ENCODE results near the gene RGS1.
A peak's percentile ranks its signal among the peaks of the same experiment; 100 is the strongest.

Gene RGS1

GRCh38 chr1:192580351-192580962 is 4.9 kb downstream of the RGS1 start:
- Mint-ChIP-seq H3K36me3 (ENCODE audit: low read depth) (no peaks in the 10 kb centered on the region), H3K27ac (no peak overlapping the region)

GRCh38 chr1:192581131-192581927 is 5.8 kb downstream of the RGS1 start:
- Mint-ChIP-seq H3K27ac (no peak overlapping the region), H3K4me3 (no peak overlapping the region), H3K4me1 (ENCODE audit: low read depth) (no peaks in the 10 kb centered on the region), H3K9me3 (no peaks in the 10 kb centered on the region), H3K27me3 (no peaks in the 10 kb centered on the region), H3K36me3 (ENCODE audit: low read depth) (no peaks in the 10 kb centered on the region)
- intact Hi-C loops (cut with micrococcal nuclease): loop anchor here (2.0 kb wide), 1 partner anchor 27 kb away; no protein-coding TSS in a partner anchor

More at GRCh38 chr1:192580351-192580962, 4.9 kb downstream of the RGS1 start:
- peaks cover 6% of the 10 kb centered on the region for H3K4me1 Mint-ChIP-seq (ENCODE audit: low read depth)
- H3K9me3 Mint-ChIP-seq: no peaks in the 10 kb centered on the region
- H3K4me3 Mint-ChIP-seq: no peak overlapping the region
- H3K27me3 Mint-ChIP-seq: no peaks in the 10 kb centered on the region
- intact Hi-C loops (cut with micrococcal nuclease): loop anchor here (1.0 to 2.0 kb wide), 2 partner anchors 28 to 103 kb away; no protein-coding TSS in a partner anchor

- no peaks in the 10 kb centered on the region for H3K36me3 Mint-ChIP-seq (ENCODE audit: low read depth)
- H3K4me3 Mint-ChIP-seq: no peak overlapping the region
- no peaks in the 10 kb centered on the region for H3K4me1 Mint-ChIP-seq (ENCODE audit: low read depth)
- H3K27me3 Mint-ChIP-seq: peaks cover 3% of the 10 kb centered on the region
- no peaks in the 10 kb centered on the region for H3K9me3 Mint-ChIP-seq
- intact Hi-C loops (cut with micrococcal nuclease): no loop called here
- no peak overlapping the region for H3K27ac Mint-ChIP-seq
Measured at GRCh38 chr1:192584866-192585265, 9.3 kb downstream of the RGS1 start.

- intact Hi-C loops (cut with micrococcal nuclease): no loop called here
- no peak overlapping the region for H3K4me3 Mint-ChIP-seq
- peaks cover 4% of the 10 kb centered on the region for H3K27me3 Mint-ChIP-seq
- no peaks in the 10 kb centered on the region for H3K36me3 Mint-ChIP-seq (ENCODE audit: low read depth)
- H3K27ac Mint-ChIP-seq: no peak overlapping the region
- H3K4me1 Mint-ChIP-seq (ENCODE audit: low read depth): no peaks in the 10 kb centered on the region
- H3K9me3 Mint-ChIP-seq: no peaks in the 10 kb centered on the region
Measured at GRCh38 chr1:192587386-192588266, 12.1 kb downstream of the RGS1 start.

GRCh38 chr1:192588546-192588945 is 13.0 kb downstream of the RGS1 start:
- H3K27ac Mint-ChIP-seq: peak overlapping the region; percentile 37
- H3K27me3 Mint-ChIP-seq: peaks cover 4% of the 10 kb centered on the region
- intact Hi-C loops (cut with micrococcal nuclease): no loop called here
- no peaks in the 10 kb centered on the region for H3K36me3 Mint-ChIP-seq (ENCODE audit: low read depth)
- no peak overlapping the region for H3K4me3 Mint-ChIP-seq
- no peaks in the 10 kb centered on the region for H3K9me3 Mint-ChIP-seq
- H3K4me1 Mint-ChIP-seq (ENCODE audit: low read depth): no peaks in the 10 kb centered on the region

- Mint-ChIP-seq H3K9me3 (no peaks in the 10 kb centered on the region), H3K4me1 (ENCODE audit: low read depth) (no peaks in the 10 kb centered on the region)
- intact Hi-C loops (cut with micrococcal nuclease): no loop called here
Measured at GRCh38 chr1:192589813-192590212, 14.2 kb downstream of the RGS1 start.

GRCh38 chr1:192592517-192592916 is 16.9 kb downstream of the RGS1 start:
- peaks cover 7% of the 10 kb centered on the region for H3K27me3 Mint-ChIP-seq
- H3K9me3 Mint-ChIP-seq: no peaks in the 10 kb centered on the region
- H3K27ac Mint-ChIP-seq: no peak overlapping the region
- no peaks in the 10 kb centered on the region for H3K4me1 Mint-ChIP-seq (ENCODE audit: low read depth)
- no peaks in the 10 kb centered on the region for H3K36me3 Mint-ChIP-seq (ENCODE audit: low read depth)
- intact Hi-C loops (cut with micrococcal nuclease): no loop called here
- no peak overlapping the region for H3K4me3 Mint-ChIP-seq

More at GRCh38 chr1:192589813-192590212, 14.2 kb downstream of the RGS1 start:
- Mint-ChIP-seq H3K27ac (no peak overlapping the region), H3K4me3 (no peak overlapping the region), H3K36me3 (ENCODE audit: low read depth) (no peaks in the 10 kb centered on the region), H3K27me3 (peaks cover 4% of the 10 kb centered on the region)

GRCh38 chr1:192592981-192593708 is 17.6 kb downstream of the RGS1 start:
- Mint-ChIP-seq H3K9me3 (no peaks in the 10 kb centered on the region), H3K27me3 (peaks cover 7% of the 10 kb centered on the region), H3K27ac (no peak overlapping the region), H3K36me3 (ENCODE audit: low read depth) (no peaks in the 10 kb centered on the region), H3K4me3 (no peak overlapping the region), H3K4me1 (ENCODE audit: low read depth) (no peaks in the 10 kb centered on the region)
- intact Hi-C loops (cut with micrococcal nuclease): no loop called here

- no peak overlapping the region for H3K27ac Mint-ChIP-seq
- intact Hi-C loops (cut with micrococcal nuclease): no loop called here
Measured at GRCh38 chr1:192595299-192595698, 19.7 kb downstream of the RGS1 start.

GRCh38 chr1:192598589-192598988 is 23.0 kb downstream of the RGS1 start:
- intact Hi-C loops (cut with micrococcal nuclease): no loop called here
- H3K9me3 Mint-ChIP-seq: no peaks in the 10 kb centered on the region
- H3K4me3 Mint-ChIP-seq: no peak overlapping the region
- H3K4me1 Mint-ChIP-seq (ENCODE audit: low read depth): peaks cover 13% of the 10 kb centered on the region
- no peaks in the 10 kb centered on the region for H3K36me3 Mint-ChIP-seq (ENCODE audit: low read depth)
- H3K27ac Mint-ChIP-seq: no peak overlapping the region
- peaks cover 6% of the 10 kb centered on the region for H3K27me3 Mint-ChIP-seq

More at GRCh38 chr1:192595299-192595698, 19.7 kb downstream of the RGS1 start:
- no peaks in the 10 kb centered on the region for H3K9me3 Mint-ChIP-seq
- no peaks in the 10 kb centered on the region for H3K36me3 Mint-ChIP-seq (ENCODE audit: low read depth)
- peaks cover 3% of the 10 kb centered on the region for H3K27me3 Mint-ChIP-seq
- H3K4me3 Mint-ChIP-seq: no peak overlapping the region
- H3K4me1 Mint-ChIP-seq (ENCODE audit: low read depth): no peaks in the 10 kb centered on the region

GRCh38 chr1:192600275-192600674 is 24.7 kb downstream of the RGS1 start:
- Mint-ChIP-seq H3K4me1 (ENCODE audit: low read depth) (peaks cover 14% of the 10 kb centered on the region), H3K27me3 (peaks cover 3% of the 10 kb centered on the region), H3K4me3 (no peak overlapping the region), H3K9me3 (no peaks in the 10 kb centered on the region), H3K36me3 (ENCODE audit: low read depth) (no peaks in the 10 kb centered on the region), H3K27ac (no peak overlapping the region)
- intact Hi-C loops (cut with micrococcal nuclease): no loop called here

GRCh38 chr1:192601143-192601542 is 25.6 kb downstream of the RGS1 start:
- H3K4me3 Mint-ChIP-seq: no peak overlapping the region
- H3K4me1 Mint-ChIP-seq (ENCODE audit: low read depth): peaks cover 21% of the 10 kb centered on the region
- H3K9me3 Mint-ChIP-seq: no peaks in the 10 kb centered on the region
- H3K36me3 Mint-ChIP-seq (ENCODE audit: low read depth): no peaks in the 10 kb centered on the region
- peaks cover 7% of the 10 kb centered on the region for H3K27me3 Mint-ChIP-seq
- intact Hi-C loops (cut with micrococcal nuclease): no loop called here
- H3K27ac Mint-ChIP-seq: no peak overlapping the region

- Mint-ChIP-seq H3K9me3 (no peaks in the 10 kb centered on the region), H3K4me3 (no peak overlapping the region), H3K4me1 (ENCODE audit: low read depth) (peaks cover 21% of the 10 kb centered on the region), H3K27ac (no peak overlapping the region), H3K36me3 (ENCODE audit: low read depth) (no peaks in the 10 kb centered on the region), H3K27me3 (peaks cover 7% of the 10 kb centered on the region)
- intact Hi-C loops (cut with micrococcal nuclease): no loop called here
Measured at GRCh38 chr1:192601567-192601966, 26.0 kb downstream of the RGS1 start.

Data from dendritic cell treated with granulocyte-macrophage colony-stimulating factor and Interleukin-4, amounts not matched to agents 40 ng/mL and 50 ng/mL, for 4 days (primary cell).